Activated CD8-positive, alpha-beta T cell treated with anti-CD3 and anti-CD28 coated beads for 36 hours (primary cell): ENCODE measurements around the gene TUBA1B. TPM values are rescaled to one million over a fixed set of nuclear protein-coding genes. Genes with fewer than 3 reads are reported as not detected.

ENCODE experiments used
- ATAC-seq: fragments of 200-7000 bp; cut with Tn5 transposase; one replicate; pipeline ENCODE4 v1.10.0; 2021; ENCODE audit warnings: mild to moderate bottlenecking, moderate library complexity
- CTCF ChIA-PET: fragments of 350-600 bp; sonication (Branson Sonifier 250); formaldehyde crosslinking; loops from one replicate; lab custom pipeline; 2021; ENCODE audit warnings: antibody characterized with exemption; lab: Charles Lee
- POLR2A ChIA-PET: fragments of 350-600 bp; sonication (Branson Sonifier 250); formaldehyde crosslinking; loops from one replicate; lab custom pipeline; 2021; ENCODE audit warnings: antibody characterized with exemption; lab: Charles Lee
- DNase-seq: peaks from one replicate; pipeline ENCODE4 v3.0.0-alpha.2; 2020
- H3K27ac Mint-ChIP-seq: one replicate; pipeline ENCODE4 v1.8.0; 2021; ENCODE audit warnings: mild to moderate bottlenecking, mixed read lengths
- H3K27me3 Mint-ChIP-seq: one replicate; pipeline ENCODE4 v1.8.0; 2021; ENCODE audit warnings: mixed read lengths
- H3K36me3 Mint-ChIP-seq: one replicate; pipeline ENCODE4 v1.8.0; 2021; ENCODE audit warnings: low read depth, mixed read lengths
- H3K4me1 Mint-ChIP-seq: one replicate; pipeline ENCODE4 v1.8.0; 2021; ENCODE audit warnings: low read depth, mixed read lengths
- H3K4me3 Mint-ChIP-seq: one replicate; pipeline ENCODE4 v1.8.0; 2021; ENCODE audit warnings: mild to moderate bottlenecking, moderate library complexity, mixed read lengths
- H3K9me3 Mint-ChIP-seq: one replicate; pipeline ENCODE4 v1.8.0; 2021; ENCODE audit warnings: mixed read lengths
- CTCF ChIP-seq: fragments of 200-600 bp; IDR thresholded peaks from one replicate; pipeline ENCODE4 v1.8.0; 2022; ENCODE audit warnings: antibody characterized with exemption, mild to moderate bottlenecking
- intact Hi-C: fragments of 100-400 bp; cut with micrococcal nuclease; formaldehyde crosslinking; loops from one replicate; pipeline ENCODE4 v1.10.0; 2022
- total RNA-seq, 2 experiments: library from RNA; stranded (reverse); gene quantifications; one replicate each; pipeline ENCODE4 v1.2.3, GENCODE V29; 2021

The TUBA1B gene
- total RNA-seq, 2 experiments from 2014 or later = 2,169 to 2,181 TPM

GRCh38 chr12:49086116-49086515, 45.1 kb downstream of the TUBA1B start:
- TF ChIP-seq CTCF = no peak
- ChIA-PET CTCF (interaction anchor here (1.0 to 6.5 kb wide), 12 partner anchors 6 to 147 kb away, joined by 3 to 161 read pairs (median 18); partner anchors contain the start of genes DHH, LMBR1L and RHEBL1), POLR2A (interaction anchor here (1.4 to 4.1 kb wide), 3 partner anchors 11 to 44 kb away, joined by 5 to 29 read pairs (median 6); partner anchors contain the start of genes RHEBL1 and TUBA1B)
- Mint-ChIP-seq H3K27ac (no peak overlapping the region), H3K36me3 (no peaks in the 10 kb centered on the region), H3K4me3 (no peak overlapping the region), H3K27me3 (peaks cover 25% of the 10 kb centered on the region), H3K4me1 (peaks cover 28% of the 10 kb centered on the region), H3K9me3 (no peaks in the 10 kb centered on the region)
- intact Hi-C loops = no loop called here
- DNase-seq (no peak), ATAC-seq (no peak)

GRCh38 chr12:49084438-49084837, 46.8 kb downstream of the TUBA1B start:
- no peaks in the 10 kb centered on the region for H3K9me3 Mint-ChIP-seq
- ATAC-seq (no peak), DNase-seq (no peak)
- H3K4me1 Mint-ChIP-seq = peaks cover 15% of the 10 kb centered on the region
- H3K27ac Mint-ChIP-seq = no peak overlapping the region
- H3K4me3 Mint-ChIP-seq = no peak overlapping the region
- no peak for TF ChIP-seq CTCF
- H3K27me3 Mint-ChIP-seq = peaks cover 13% of the 10 kb centered on the region
- H3K36me3 Mint-ChIP-seq = no peaks in the 10 kb centered on the region
- CTCF ChIA-PET = interaction anchor here (0.8 to 6.5 kb wide), 11 partner anchors 9 to 263 kb away, joined by 3 to 161 read pairs (median 7); partner anchors contain the start of genes DHH and RHEBL1
- POLR2A ChIA-PET = interaction anchor here (0.8 to 1.4 kb wide), 5 partner anchors 16 to 181 kb away, joined by 3 to 5 read pairs (median 3); partner anchors contain the start of gene TUBA1B
- intact Hi-C loops = no loop called here

GRCh38 chr12:49079793-49080192, 51.4 kb downstream of the TUBA1B start:
- no peaks in the 10 kb centered on the region for H3K27me3 Mint-ChIP-seq
- no peaks in the 10 kb centered on the region for H3K9me3 Mint-ChIP-seq
- H3K27ac Mint-ChIP-seq = no peak overlapping the region
- H3K36me3 Mint-ChIP-seq = no peaks in the 10 kb centered on the region
- ChIA-PET POLR2A (interaction anchor here (0.6 to 1.6 kb wide), 2 partner anchors 8 to 51 kb away, joined by 3 to 4 read pairs; partner anchors contain the start of gene TUBA1B), CTCF (interaction anchor here (1.2 to 6.3 kb wide), 7 partner anchors 8 to 92 kb away, joined by 3 to 53 read pairs (median 7); partner anchors contain the start of genes DHH and RHEBL1)
- DNase-seq = no peak
- no peak overlapping the region for H3K4me3 Mint-ChIP-seq
- no peak for TF ChIP-seq CTCF
- H3K4me1 Mint-ChIP-seq = no peaks in the 10 kb centered on the region
- ATAC-seq = no peak
- intact Hi-C loops = no loop called here

Other genes starting within 250 kb of the TUBA1B start
- 100 to 1,000 TPM in 1 of 2 experiments, 10 to 100 TPM in 1; 96.2 to 100 TPM for gene FKBP11, start 205.9 kb downstream of the TUBA1B start, total RNA-seq
- gene ARF3, start 173.9 kb downstream of the TUBA1B start, total RNA-seq = 10 to 100 TPM; 58.3 to 67.6 TPM
- gene WNT10B, start 159.7 kb downstream of the TUBA1B start, total RNA-seq = under 1 TPM; 0.72 to 0.92 TPM
- not detected for gene WNT1, start 153.1 kb downstream of the TUBA1B start, total RNA-seq
- gene DDN, start 132.0 kb downstream of the TUBA1B start, total RNA-seq = 1 to 10 TPM in 1 of 2 experiments, under 1 TPM in 1; 0.72 to 1.2 TPM
- 10 to 100 TPM; 43.3 to 47.3 TPM for gene PRKAG1, start 112.6 kb downstream of the TUBA1B start, total RNA-seq
- gene KMT2D, start 70.6 kb downstream of the TUBA1B start, total RNA-seq = 10 to 100 TPM; 57.5 to 62.3 TPM
- 10 to 100 TPM; 18.5 to 19.8 TPM for gene RHEBL1, start 61.4 kb downstream of the TUBA1B start, total RNA-seq
- under 1 TPM in 1 of 2 experiments, not detected in 1; 0.14 TPM for gene DHH, start 36.6 kb downstream of the TUBA1B start, total RNA-seq
- 10 to 100 TPM; 43.5 to 50.9 TPM for gene LMBR1L, start 20.5 kb downstream of the TUBA1B start, total RNA-seq
- gene TUBA1A, start 57.7 kb upstream of the TUBA1B start, total RNA-seq = 10 to 100 TPM; 70.6 to 71.2 TPM
- 100 to 1,000 TPM; 237 to 240 TPM for gene TUBA1C, start 133.7 kb upstream of the TUBA1B start, total RNA-seq
- not detected for gene PRPH, start 163.8 kb upstream of the TUBA1B start, total RNA-seq
- 10 to 100 TPM; 46.6 to 52.6 TPM for gene TROAP, start 191.9 kb upstream of the TUBA1B start, total RNA-seq
- gene C1QL4, start 205.8 kb upstream of the TUBA1B start, total RNA-seq = not detected
- gene DNAJC22, start 215.5 kb upstream of the TUBA1B start, total RNA-seq = under 1 TPM in 1 of 2 experiments, not detected in 1; 0.14 TPM
- gene SPATS2, start 236.1 kb upstream of the TUBA1B start, total RNA-seq = 10 to 100 TPM in 1 of 2 experiments, 1 to 10 TPM in 1; 9.2 to 10.8 TPM